Esophagus mucosa (tissue), 1 donor: Measurements from ENCODE around the gene SLC22A12. TPM values are rescaled to one million over a fixed set of nuclear protein-coding genes. Genes with fewer than 3 reads are reported as not detected.
A peak's percentile ranks its signal among the peaks of the same experiment; 100 is the strongest.
"Not testable (repeated sequence)": the region's sequence is repeated elsewhere in the genome, so short reads cannot be mapped to it uniquely, and the experiment has no call there.

Experiments
- ATAC-seq: fragments of 200-7000 bp; cut with Tn5 transposase; one replicate; pipeline ENCODE4 v1.9.1; 2020
- total RNA-seq: library from RNA; stranded (reverse); gene quantifications from one replicate; pipeline ENCODE4 v1.2.4, GENCODE V29; 2023
- donor health status: DM: yes; HTN: yes; CAD: no.

Gene SLC22A12
- not detected for total RNA-seq

DNA sequence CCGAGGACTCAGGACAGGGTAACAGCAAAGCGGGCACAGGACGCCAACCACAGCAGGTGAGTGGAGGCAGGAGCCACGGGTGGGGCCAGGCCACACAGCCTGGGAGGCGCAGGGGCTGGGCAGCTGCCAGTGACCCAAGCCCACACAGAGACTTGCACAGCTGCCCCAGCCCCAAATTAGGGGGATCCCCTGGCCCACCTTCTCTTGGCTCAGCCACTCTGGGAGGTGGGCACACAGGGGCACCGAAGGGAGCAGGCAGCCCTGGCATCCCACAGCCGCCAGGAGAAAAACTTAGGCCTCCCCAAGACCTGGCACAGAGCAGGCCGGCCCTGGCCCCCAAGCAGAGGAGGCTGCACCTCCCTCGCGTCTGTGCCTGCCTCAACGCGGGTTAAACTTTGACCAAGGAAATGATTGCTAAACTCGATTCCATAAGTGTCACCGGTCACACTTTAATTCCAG, at the start of gene SLC22A12:
TSS of gene SLC22A12 (plus strand) at position 458 of the 459 bp plus-strand sequence. CDS start 337 bp downstream, outside the sequence.
- ATAC-seq = no peak

DNA sequence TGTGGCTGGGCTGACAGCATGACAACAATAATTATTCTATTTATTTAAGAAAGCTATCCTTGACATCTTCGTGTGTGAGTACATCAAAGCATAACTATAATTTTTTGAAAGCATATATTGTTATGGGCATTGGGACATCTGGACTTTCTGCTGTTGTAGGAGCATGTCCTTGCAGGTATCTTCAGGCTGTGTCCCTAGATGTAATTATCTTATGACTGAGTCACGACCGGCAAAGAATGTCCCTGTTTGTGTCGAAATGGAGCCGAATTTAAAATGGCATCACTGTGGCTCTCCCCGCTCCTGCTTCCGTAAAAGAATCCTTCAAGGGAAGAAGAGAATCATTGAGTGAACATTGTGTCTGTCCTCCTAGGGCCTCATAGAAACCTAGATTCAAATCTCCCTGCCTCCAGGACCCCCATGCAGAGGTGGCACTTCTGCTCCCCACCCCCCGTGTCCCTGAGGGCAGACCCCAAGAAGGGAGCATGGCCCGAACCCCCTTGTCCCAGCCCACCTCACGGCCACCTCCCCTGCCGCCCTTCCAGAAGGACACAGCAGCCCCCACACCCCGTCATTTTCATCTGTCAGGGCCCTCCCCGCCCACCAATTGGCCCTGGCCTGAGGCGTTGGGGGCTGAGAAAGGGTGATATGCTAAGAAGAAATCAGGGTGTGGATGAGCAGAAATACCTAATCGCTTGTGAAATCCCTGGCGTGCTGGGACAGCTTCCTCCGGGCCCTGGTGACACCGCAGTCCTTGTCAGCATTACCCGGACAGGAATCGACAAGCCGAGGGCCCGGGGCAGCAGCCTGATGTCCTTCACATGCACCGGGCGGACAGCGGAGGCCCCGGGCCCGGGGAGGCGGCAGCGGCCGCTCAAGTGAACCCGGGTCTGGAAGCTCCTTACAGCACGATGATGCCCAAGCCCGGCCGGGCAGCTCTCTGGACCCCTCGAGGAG, 48.6 kb upstream of the SLC22A12 start:
- ATAC-seq = peak; percentile 83

DNA sequence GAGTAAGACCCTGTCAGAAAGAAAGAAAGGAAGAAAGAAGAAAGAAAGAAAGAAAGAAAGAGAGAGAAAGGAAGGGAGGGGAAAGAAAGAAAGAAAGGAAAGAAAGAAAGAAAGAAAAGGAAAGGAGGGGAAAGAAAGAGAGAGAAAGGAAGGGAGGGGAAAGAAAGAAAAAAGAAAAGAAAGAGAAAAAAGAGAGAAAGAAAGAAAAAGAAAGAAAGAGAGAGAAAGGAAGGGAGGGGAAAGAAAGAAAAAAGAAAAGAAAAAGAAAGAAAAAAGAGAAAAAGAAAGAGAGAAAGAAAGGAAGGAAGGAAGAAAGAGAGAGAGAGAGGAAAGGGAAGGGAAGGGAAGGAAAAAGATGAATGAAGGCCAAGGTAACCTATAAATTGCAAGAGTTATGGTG, 47.2 kb upstream of the SLC22A12 start:
- no peak for ATAC-seq

DNA sequence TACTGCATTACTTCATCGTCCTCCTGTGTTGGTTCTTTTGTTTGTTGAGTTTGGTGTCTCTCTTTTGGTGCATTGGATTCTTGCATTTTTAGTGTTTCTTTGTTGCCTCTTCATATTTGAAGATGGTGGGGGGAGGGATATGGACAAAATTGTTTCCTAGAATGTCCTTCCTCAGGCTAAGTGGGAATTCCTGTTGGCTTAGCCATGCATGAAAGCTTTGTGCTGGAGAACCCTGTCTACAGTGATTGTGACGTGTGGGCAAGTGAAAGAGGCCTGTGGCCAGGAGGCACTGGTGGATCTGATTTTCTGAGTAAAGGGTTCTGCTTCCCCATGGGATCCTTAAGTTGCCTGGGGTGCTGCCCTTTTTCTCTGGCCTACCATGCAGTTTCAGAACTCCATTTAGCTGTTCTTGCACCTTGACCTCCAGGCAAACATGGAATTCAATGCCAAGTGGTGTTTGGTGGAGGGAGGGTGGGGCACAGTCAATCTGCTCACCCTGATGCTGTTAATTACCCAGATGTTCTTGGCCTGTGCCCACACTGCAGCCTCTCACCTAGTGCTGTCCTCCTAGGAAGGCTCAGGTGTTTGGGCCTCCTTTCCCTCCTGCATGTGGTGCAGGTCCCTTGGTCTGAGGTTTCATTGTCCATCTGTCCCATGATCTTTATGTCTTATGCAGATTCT, 46.3 kb upstream of the SLC22A12 start:
- ATAC-seq = no peak

DNA sequence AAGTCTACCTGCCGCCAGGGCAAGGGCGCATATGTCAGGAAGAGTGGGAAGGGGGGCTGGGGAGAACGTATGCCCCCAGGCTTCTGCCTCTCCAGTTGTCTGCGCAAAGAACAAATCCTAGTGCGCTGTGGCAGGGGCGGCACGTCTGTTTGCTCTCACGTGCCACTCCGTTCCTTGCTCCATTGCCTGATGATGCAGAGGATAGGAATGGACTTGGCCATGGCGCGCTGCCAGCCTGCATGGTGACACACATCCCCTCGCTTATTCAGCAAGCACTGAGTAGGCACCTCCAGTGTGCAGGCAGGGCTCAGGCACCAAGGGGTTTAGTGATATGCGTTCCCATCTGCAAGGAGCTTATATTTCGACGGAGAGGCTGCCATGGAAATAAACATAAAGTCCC, 45.4 kb upstream of the SLC22A12 start:
- ATAC-seq = peak; percentile 65

DNA sequence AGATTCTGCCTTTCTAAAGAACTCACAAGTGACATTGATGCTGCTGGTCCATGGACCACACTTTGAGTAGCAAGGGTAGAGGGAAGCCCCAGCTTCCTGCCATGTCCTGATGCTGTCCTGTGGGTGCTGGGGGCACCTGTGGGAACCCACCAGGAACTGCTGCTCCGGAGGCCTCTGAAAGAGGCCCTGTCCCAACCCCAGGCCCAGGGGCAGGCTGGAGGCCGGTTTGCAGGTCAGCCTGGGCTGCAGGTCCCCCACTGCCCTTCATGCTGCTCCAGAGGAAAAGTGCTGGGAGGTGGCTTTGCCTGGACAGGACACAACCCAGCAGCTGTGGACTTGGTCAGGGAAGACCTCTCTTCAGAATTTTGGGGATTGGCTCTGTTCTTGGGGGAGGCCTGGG, 44.8 kb upstream of the SLC22A12 start:
- no peak for ATAC-seq

DNA sequence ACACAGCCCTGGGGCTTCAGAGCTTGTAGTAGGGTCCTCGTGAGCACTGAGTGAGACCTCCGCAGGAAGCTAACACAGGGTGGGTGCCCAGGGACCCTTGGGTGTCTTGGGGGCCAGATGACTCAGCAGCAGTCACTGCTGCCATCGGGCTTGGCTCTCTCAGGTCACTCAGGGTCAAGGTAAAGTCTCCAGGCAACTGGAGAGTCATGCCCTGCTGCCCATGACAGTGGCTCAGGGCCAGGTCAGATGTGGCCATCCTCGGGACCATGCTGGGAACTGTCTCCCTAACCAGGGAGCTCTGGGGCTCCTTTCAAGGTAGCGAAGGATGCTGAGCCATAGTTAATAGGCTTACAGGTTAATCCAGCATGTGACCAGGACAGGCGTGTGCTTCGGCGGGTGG, 44.4 kb upstream of the SLC22A12 start:
- no peak for ATAC-seq

DNA sequence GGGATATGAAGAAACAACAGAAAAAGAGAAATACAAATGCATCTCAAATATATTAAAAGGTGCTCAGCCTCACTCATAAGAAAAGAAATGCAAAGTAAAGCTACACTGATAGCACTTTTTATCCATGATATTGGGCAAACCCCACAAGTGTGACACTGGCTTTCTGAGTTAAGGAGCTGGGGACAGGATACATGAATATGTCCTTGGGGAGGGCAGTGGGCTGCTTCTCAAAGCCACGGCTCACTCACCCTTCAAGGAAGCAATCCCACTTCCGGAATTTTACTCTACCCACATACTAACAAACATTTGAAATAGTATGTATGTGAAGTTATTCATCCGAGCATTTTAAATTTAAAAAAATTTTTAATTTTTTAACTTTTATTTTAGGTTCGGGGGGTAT, 41.1 kb upstream of the SLC22A12 start:
- ATAC-seq = no peak

DNA sequence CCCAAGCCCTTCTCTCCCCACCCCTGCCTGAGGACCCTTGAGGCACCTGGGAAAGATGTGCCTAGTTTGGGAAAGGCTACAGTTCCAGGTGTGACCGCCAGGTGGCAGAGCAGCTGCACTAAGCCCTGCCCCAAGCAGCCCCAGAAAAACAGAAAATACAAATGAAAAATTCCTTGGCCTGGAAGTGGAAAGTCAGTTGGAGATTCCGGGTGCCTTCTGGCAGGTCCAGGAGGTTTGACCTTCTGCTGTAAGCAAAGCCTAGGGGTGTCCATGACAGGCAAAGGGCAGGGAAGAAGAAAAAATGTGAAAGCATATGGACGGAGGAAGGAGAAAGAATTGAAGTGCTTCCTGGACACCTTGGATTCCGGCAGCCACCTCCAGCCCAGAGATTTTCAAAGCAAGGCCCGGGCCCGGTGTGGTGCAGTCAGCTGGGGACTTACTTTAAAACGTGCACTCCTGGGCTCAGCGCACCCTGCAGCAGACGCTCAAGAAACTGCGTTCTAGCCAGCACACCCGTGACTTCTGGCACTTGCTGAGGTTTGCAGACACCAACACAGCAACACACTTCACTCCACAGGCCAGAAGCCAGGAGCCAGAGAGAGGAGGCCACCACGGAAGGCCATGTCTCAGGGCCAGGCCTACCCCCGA, 37.3 kb upstream of the SLC22A12 start:
- peak; percentile 66 for ATAC-seq

DNA sequence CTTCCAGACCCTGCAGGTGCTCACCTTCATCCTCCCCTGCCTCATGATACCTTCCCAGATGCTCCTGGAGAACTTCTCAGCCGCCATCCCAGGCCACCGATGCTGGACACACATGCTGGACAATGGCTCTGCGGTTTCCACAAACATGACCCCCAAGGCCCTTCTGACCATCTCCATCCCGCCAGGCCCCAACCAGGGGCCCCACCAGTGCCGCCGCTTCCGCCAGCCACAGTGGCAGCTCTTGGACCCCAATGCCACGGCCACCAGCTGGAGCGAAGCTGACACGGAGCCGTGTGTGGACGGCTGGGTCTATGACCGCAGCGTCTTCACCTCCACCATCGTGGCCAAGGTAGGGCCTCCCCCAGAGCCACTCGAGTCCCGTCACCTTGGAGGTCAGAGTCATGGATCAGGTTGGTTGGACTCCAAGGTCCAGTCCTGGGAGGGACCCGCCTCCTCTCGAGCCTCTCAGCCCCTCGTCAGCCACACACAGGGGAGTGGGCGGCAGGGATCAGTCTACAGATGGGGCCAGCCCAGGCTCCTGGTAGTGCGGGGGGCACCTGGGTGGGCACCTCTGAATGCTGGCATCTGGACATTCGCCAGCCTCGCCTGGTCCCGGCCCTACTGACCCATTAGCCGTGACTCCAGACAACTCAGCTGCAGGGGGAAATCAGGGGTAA, 34.8 kb upstream of the SLC22A12 start:
- ATAC-seq = no peak

DNA sequence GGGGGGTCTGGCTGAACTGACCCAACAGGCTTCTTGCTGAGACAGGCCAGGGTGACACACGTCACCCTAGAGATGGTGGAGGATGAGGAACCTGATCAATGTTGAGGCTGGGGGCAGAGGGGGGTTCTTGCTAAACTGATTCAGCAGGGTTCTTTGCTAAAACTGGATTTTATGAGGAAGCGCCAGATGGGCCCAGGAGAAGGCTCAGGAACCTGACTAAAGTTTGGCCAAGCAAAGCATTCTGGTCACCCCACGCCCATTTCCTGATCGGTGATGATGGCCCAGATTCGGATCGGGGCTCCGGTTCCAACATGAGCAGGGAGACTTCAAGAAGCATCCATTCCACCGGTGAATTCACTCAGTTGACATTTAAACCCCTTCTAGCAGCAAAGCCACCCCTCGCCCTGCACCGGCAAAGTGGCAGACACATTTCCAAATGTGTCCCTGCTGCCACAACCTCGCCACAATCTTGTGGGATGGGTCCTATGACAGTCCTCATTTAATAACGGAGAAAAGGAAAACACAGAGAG, 34.2 kb upstream of the SLC22A12 start:
- ATAC-seq = no peak

DNA sequence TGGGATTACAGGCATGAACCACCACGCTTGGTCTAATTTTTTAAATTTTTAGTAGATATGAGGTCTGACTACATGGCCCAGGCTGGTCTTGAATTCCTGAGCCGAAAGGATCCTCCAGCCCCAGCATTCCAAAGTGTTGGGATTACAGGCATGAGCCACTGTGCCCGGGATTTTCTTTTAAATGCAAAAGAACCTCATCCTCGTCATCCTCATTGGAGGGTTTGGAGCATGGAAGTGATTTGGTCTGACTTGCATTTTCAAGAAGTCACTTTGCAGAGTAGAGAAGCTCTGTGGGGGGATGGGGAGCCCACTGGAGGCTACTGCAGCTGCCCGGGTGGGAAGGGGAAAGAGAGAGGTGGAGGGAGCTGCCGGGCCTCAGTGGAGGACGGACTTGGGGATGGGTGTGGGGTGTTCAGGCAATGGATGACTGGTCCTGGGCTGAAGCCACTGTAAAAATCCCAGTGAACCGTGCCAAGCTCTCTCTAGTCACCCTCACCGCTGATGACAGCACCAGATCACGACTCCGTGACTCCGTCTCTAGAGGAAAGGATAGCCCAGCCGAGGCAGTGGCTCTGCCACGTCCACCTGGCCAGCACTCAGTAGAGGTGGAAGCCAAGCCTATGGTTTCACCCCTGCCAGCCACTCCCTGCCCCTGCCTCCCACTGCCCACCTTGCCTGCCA, 32.8 kb upstream of the SLC22A12 start:
- no peak for ATAC-seq

DNA sequence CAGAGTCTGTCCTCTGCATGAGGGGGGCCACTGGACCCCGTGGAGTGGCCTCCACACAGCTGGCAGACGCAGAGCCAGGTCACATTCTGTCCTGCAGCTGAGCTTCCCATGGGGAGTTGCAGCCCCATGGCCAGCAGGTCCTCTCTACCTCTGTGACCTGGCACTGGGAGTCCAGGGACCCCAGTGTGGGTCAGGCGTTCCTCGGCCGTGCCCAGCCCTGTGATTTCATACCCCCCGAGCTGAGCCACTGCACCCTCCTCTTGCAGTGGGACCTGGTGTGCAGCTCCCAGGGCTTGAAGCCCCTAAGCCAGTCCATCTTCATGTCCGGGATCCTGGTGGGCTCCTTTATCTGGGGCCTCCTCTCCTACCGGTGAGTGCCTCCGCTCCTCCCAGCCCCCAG, 32.2 kb upstream of the SLC22A12 start:
- ATAC-seq = no peak

DNA sequence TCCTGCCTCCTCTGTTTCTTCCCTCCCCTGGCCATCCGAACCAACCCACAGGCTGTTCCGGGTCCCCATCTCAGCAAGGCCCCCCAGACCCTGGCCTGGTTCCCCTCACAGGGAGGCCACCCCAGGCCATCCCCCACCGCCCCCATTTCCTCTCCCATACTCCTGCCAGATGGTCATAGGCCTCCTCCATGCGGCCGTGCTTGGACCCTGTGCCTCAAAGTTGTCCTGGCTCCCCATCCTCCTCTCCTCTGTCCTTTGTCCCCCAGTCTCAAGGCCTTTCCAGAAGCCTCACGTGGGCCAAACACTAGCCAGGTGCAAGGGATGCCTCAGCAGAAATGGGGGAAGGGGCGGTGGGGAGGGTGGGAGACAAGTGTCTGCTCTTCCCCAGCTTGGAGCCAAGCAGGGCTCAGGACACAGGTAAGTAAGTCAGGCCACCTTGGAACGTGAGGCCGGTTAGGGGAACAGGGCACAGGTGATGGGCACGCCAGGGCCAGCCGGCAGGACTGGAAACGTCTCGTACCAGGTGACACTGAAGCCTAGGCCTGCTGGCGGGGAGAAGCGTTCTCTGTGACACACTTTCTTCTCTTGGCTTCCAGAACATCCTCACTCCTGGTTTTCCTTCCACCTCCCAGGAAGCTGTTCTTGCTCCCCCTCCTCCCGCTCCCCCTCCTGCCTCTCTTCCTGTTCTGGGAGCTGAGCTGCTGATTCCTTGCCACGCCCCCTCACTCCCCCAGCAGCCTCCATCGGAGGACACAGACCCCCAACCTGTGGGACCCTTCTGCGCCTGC, 31.5 kb upstream of the SLC22A12 start:
- no peak for ATAC-seq

DNA sequence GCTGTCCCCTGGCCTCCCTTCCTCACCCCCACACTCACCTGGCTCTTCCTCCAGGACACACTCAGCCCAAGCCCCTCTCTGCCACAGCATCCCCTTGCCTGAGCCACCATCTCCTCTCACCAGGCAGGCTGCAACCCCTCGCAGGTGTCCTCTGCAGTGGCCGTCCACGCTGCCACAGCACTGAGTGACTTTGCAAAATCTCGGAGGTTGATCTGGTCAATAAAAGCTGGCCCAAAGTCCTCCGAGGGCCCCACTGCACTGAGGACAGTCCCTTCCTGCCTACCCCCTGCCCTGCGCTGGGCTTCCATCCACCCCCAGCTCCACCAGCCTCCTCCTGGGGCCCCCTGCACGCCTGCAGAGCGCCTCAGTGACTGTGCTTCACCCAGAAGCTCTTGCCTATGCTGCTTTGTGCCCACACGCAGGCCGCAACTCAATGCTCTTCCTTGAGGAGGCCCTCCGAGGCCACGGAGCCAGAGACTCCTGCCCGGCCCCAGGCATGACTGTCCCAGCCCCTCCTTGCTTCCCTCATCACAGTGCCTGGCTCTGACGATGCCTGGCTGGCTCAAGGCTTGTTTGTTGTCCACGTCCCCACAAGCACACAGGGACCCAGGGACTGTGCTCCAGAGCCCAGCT, 30.8 kb upstream of the SLC22A12 start:
- no peak for ATAC-seq

DNA sequence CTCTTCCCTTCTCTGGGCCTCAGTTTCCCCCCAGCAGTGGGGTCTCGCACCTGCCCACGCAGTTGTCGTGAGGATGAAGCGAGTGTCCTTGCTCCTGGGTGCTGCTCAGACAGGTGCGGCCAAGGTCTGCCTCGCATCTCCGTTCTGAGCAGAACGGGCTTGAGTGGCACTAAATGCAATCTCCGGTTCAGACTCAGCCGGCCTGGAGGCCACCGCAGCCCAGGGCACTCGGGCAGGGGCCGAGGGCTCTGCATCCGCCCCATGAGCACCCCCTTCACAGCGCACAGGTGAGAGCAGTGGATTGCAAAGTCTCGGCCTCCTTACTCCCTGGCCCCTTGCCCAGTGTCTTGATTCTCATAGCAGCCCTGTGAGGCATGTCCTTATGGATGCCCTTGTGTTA, 30.1 kb upstream of the SLC22A12 start:
- ATAC-seq = no peak

DNA sequence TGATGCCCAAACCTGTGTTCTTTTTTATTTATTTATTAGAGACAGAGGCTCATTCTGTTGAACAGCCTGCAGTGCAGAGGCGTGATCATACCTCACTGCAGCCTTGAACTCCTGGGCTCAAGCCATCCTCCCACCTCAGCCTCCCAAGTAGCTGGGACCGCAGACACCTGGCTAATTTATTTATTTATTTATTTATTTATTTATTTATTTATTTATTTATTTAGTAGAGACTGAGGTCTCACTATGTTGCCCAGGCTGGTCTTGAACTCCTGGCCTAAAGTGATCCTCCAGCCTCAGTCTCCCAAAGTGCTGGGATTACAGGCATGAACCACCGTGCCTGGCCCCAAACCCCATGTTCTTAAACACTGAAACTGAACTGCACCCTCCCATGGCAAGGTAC, 29.6 kb upstream of the SLC22A12 start:
- not testable (repeated sequence) for ATAC-seq

DNA sequence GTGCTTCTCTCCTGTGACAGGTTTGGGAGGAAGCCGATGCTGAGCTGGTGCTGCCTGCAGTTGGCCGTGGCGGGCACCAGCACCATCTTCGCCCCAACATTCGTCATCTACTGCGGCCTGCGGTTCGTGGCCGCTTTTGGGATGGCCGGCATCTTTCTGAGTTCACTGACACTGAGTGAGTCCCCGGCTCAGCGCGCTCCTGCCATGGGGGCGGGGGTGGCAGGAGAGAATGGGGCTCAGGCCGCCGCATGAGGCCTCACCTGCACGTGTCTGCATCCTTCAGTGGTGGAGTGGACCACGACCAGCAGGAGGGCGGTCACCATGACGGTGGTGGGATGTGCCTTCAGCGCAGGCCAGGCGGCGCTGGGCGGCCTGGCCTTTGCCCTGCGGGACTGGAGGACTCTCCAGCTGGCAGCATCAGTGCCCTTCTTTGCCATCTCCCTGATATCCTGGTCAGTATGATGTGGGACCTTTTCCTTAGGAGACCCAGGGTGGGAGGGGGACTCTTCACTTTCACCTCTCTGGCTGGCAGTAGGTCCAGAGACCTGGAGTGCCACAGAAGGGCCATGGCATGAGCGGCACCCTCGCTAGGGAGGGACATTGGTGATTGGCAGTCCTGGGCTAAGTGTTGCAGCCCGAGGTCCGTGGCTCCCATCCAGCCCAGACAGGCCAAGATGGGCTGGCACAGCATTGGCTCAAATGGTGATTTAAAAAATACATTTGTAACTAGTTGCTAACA, 28.9 kb upstream of the SLC22A12 start:
- no peak for ATAC-seq

DNA sequence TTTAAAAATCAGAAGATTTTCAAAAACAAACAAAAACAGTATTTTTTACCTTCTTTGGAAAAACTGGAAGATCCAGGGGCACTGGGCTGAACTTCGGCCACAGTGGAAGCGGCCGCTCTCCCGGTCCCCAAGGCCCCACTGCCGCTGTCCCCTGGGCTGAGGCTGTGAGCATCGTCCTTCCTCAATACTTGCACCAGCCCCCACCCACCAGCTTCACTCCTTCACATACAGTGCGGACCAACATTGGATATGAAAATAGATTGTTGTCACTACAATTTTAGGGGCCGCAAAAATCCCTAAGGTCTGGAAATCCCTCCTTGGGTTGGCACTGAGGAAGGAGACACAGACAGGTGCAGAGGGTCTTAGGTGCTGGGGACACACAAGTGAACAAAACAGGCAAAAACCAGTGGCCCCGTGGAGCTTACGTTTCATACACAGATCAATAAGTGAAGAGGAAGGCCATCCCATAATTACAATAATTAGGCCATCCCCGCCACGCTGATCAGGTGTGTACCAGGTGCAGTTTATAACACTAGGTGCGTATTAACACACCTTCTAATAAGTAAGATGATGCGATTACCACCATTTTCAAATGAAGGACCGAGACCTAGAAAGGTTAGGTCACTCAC, 28.2 kb upstream of the SLC22A12 start:
- no peak for ATAC-seq
